GM23248 (cell line): ENCODE measurements around the gene GGPS1.

Experiments used
- EZH2 ChIP-seq: fragments of 200-600 bp; sonication (generic); IDR thresholded peaks from 2 replicates; pipeline ENCODE4 v1.6.1; 2018; ENCODE audit warnings: antibody characterized with exemption, mild to moderate bottlenecking; ENCODE audit not compliant: insufficient read depth, poor library complexity, severe bottlenecking
- EZH2phosphoT487 ChIP-seq: fragments of 200-600 bp; sonication (generic); IDR thresholded peaks from 2 replicates; pipeline ENCODE4 v1.6.1; 2018; ENCODE audit warnings: antibody characterized with exemption, moderate library complexity, mild to moderate bottlenecking, low read depth; ENCODE audit not compliant: insufficient read depth

- TF ChIP-seq EZH2 (no peak), EZH2phosphoT487 (no peak)
Observed at GRCh38 chr1:235291599-235292091, 36.7 kb upstream of the GGPS1 start.
